ENCODE data around the gene IQCK. TPM values are rescaled to one million over a fixed set of nuclear protein-coding genes. Genes with fewer than 3 reads are reported as not detected.

IQCK gene
- total and polyA plus RNA-seq, 2 experiments from 2014 or later = 13.2 to 13.9 TPM

GRCh38 chr16:19700319-19700781 lies 17.7 kb upstream of the IQCK start:
- Histone ChIP-seq H3K36me3 (peaks cover 9% of the 10 kb centered on the region), H3K4me3 (no peak overlapping the region), H3K9me3 (ENCODE audit: low read depth) (no peaks in the 10 kb centered on the region), H3K27me3 (no peaks in the 10 kb centered on the region), H3K4me1 (ENCODE audit: low read depth) (no peaks in the 10 kb centered on the region), H3K27ac (no peak overlapping the region)
- no peak for TF ChIP-seq CTCF (IDR thresholded peaks at IDR 0.05; ENCODE audit: low read depth, low read length)
- DNase-seq (ENCODE audit: low read depth in 1 of 2, low spot score in 1 of 2) = peak in 1 of 2 donors; percentile 49

DNA sequence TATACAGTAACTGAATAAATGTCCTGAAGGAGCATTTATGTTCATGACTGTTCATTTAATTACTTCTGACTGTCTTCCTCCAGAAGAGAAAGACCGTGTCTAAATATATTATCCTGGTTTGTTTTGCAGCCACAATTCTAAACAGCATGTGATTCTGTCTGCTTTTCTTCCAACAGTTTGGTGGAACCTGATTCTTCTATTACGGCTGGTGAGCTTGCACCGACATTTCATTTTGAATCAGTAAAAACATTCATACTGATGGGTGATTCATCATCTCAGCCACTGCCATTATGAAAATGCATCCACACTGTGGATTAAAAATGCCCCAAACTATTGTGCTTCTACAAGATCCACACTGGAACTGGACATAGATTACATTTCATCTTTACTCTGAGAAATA lies 17.0 kb upstream of the IQCK start:
- TF ChIP-seq CTCF (IDR thresholded peaks at IDR 0.05; ENCODE audit: low read depth, low read length) = no peak
- Histone ChIP-seq H3K4me1 (ENCODE audit: low read depth) (no peaks in the 10 kb centered on the region), H3K4me3 (no peak overlapping the region), H3K36me3 (peaks cover 9% of the 10 kb centered on the region), H3K9me3 (ENCODE audit: low read depth) (no peaks in the 10 kb centered on the region), H3K27ac (no peak overlapping the region), H3K27me3 (no peaks in the 10 kb centered on the region)
- DNase-seq (ENCODE audit: low read depth in 1 of 2, low spot score in 1 of 2) = no peak

GRCh38 chr16:19703172-19703889 lies 14.7 kb upstream of the IQCK start:
- Histone ChIP-seq H3K27me3 (no peaks in the 10 kb centered on the region), H3K4me3 (no peak overlapping the region), H3K4me1 (ENCODE audit: low read depth) (no peaks in the 10 kb centered on the region), H3K36me3 (peaks cover 10% of the 10 kb centered on the region), H3K27ac (no peak overlapping the region), H3K9me3 (ENCODE audit: low read depth) (no peaks in the 10 kb centered on the region)
- DNase-seq (ENCODE audit: low read depth in 1 of 2, low spot score in 1 of 2) = no peak
- TF ChIP-seq CTCF (IDR thresholded peaks at IDR 0.05; ENCODE audit: low read depth, low read length) = no peak

DNA sequence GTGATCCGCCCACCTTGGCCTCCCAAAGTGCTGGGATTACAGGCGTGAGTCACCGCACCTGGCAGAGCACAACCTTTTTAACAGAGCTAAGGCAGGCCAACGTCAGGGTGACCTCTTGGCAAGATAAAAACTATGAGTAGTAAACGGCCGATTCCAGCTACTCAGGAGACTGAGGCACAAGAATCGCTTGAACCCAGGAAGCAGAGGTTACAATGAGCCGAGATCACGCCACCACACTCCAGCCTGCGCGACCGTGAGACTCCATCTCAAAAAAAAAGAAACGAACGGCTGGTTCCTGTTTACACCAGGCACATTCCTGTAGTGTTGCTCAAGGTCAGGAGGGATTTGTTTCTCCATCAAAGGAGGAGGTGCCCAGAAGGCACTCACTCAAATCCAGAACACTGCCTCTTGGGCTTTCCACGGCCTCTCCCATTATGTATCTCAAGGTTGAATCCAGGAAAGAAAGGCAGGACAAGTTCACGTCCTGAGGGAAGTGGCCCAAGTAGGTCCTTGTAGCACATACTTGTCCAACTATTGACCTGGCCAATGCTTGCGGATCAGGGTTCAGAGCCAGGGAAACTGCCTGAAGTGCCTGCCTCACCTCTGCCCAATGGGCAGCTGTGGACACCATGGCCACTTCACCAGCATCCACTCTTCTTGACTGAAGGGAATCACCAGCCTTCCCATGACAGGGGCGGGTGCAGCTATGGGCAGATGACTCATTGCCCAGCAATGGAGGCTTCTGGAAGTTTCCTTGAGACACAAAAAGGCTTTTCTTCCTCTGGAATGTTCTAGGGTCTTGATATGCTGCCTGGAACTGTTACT lies 13.5 kb upstream of the IQCK start:
- DNase-seq (ENCODE audit: low read depth in 1 of 2, low spot score in 1 of 2) = peak in 1 of 2 donors; percentile 67
- H3K27me3 ChIP-seq = no peaks in the 10 kb centered on the region
- H3K4me3 ChIP-seq = no peak overlapping the region
- no peaks in the 10 kb centered on the region for H3K9me3 ChIP-seq (ENCODE audit: low read depth)
- peaks cover 10% of the 10 kb centered on the region for H3K36me3 ChIP-seq
- H3K4me1 ChIP-seq (ENCODE audit: low read depth) = no peaks in the 10 kb centered on the region
- no peak overlapping the region for H3K27ac ChIP-seq
- no peak for TF ChIP-seq CTCF (IDR thresholded peaks at IDR 0.05; ENCODE audit: low read depth, low read length)

GRCh38 chr16:19705146-19705501 lies 12.9 kb upstream of the IQCK start:
- Histone ChIP-seq H3K4me3 (no peak overlapping the region), H3K4me1 (ENCODE audit: low read depth) (no peaks in the 10 kb centered on the region), H3K9me3 (ENCODE audit: low read depth) (no peaks in the 10 kb centered on the region), H3K27me3 (no peaks in the 10 kb centered on the region), H3K36me3 (peaks cover 10% of the 10 kb centered on the region), H3K27ac (no peak overlapping the region)
- TF ChIP-seq CTCF (IDR thresholded peaks at IDR 0.05; ENCODE audit: low read depth, low read length) = no peak
- DNase-seq (ENCODE audit: low read depth in 1 of 2, low spot score in 1 of 2) = no peak
